AG04449 (cell line): Measurements from ENCODE around the gene CFAP119.

Experiments used
- CTCF ChIA-PET: fragments of 350-600 bp; formaldehyde crosslinking; extraction: SDS; loops from one replicate; lab custom pipeline; 2021; ENCODE audit warnings: antibody characterized with exemption; lab: Yijun Ruan, JAX
- POLR2A ChIA-PET: fragments of 400-600, 350-600 bp; formaldehyde crosslinking; extraction: SDS; loops from one replicate; lab custom pipeline; 2020; ENCODE audit warnings: antibody characterized with exemption, inconsistent platforms; lab: Yijun Ruan, JAX
- DNase-seq: peaks from one replicate; pipeline ENCODE4 v3.0.0-alpha.2; 2010; ENCODE audit warnings: low read depth, low spot score
- H3K4me3 ChIP-seq: 2 replicates; pipeline ENCODE4 v1.5.1; 2011; ENCODE audit warnings: low read depth, mild to moderate bottlenecking, control low read depth, low read length
- CTCF ChIP-seq: IDR thresholded peaks from one replicate; pipeline ENCODE4 v1.5.1; 2011; ENCODE audit warnings: mild to moderate bottlenecking, moderate library complexity, low read length, control low read depth, inconsistent platforms; ENCODE audit not compliant: insufficient read depth; ENCODE audit errors: missing control alignments

CFAP119 gene

GRCh38 chr16:30747799-30748633 lies 13.8 kb downstream of the CFAP119 start, which contains the start of gene PHKG2:
Gene PHKG2 (plus strand): TSS chr16:30748425. CDS start chr16:30748821, 396 bp downstream.
- TF ChIP-seq CTCF = no peak
- peak within 1 kb of the TSS; percentile 91 for H3K4me3 ChIP-seq
- CTCF ChIA-PET = interaction anchor here (0.9 to 1.4 kb wide), 3 partner anchors 19 to 67 kb away, joined by 3 read pairs; no protein-coding TSS in a partner anchor
- peak; percentile 89 for DNase-seq
- POLR2A ChIA-PET = interaction anchor here (0.6 to 1.8 kb wide), 10 partner anchors 9 to 50 kb away, joined by 3 to 10 read pairs (median 3); partner anchors contain the start of gene ZNF629

- TF ChIP-seq CTCF = no peak
- DNase-seq = no peak
- CTCF ChIA-PET = interaction anchor here (0.6 to 1.4 kb wide), 2 partner anchors 14 to 20 kb away, joined by 3 read pairs; no protein-coding TSS in a partner anchor
- POLR2A ChIA-PET = interaction anchor here (0.7 to 1.8 kb wide), 8 partner anchors 10 to 50 kb away, joined by 3 to 10 read pairs (median 3); partner anchors contain the start of gene ZNF629
- H3K4me3 ChIP-seq = no peak overlapping the region
Measured at GRCh38 chr16:30747331-30747730, 14.5 kb downstream of the CFAP119 start.

GRCh38 chr16:30746638-30747175 lies 15.2 kb downstream of the CFAP119 start:
- DNase-seq = no peak

GRCh38 chr16:30745082-30745481 lies 16.8 kb downstream of the CFAP119 start:
- TF ChIP-seq CTCF = no peak
- no peak for DNase-seq
- ChIA-PET POLR2A (no interaction called here), CTCF (no interaction called here)
- H3K4me3 ChIP-seq = no peak overlapping the region

More at GRCh38 chr16:30746638-30747175, 15.2 kb downstream of the CFAP119 start:
- no peak for TF ChIP-seq CTCF
- no peak overlapping the region for H3K4me3 ChIP-seq
- POLR2A ChIA-PET = interaction anchor here (0.9 kb wide), 1 partner anchor 22 kb away, joined by 3 read pairs; no protein-coding TSS in a partner anchor
- CTCF ChIA-PET = interaction anchor here (0.6 to 1.4 kb wide), 2 partner anchors 15 to 21 kb away, joined by 3 read pairs; no protein-coding TSS in a partner anchor

- ChIA-PET CTCF (interaction anchor here (0.9 kb wide), 1 partner anchor 25 kb away, joined by 3 read pairs; no protein-coding TSS in a partner anchor), POLR2A (no interaction called here)
- no peak for DNase-seq
- TF ChIP-seq CTCF = no peak
- no peak overlapping the region for H3K4me3 ChIP-seq
Measured at GRCh38 chr16:30744183-30744582, 17.7 kb downstream of the CFAP119 start.

- CTCF ChIA-PET = interaction anchor here (0.9 kb wide), 1 partner anchor 26 kb away, joined by 3 read pairs; no protein-coding TSS in a partner anchor
- no peak overlapping the region for H3K4me3 ChIP-seq
- POLR2A ChIA-PET = no interaction called here
- no peak for TF ChIP-seq CTCF
- DNase-seq = no peak
Measured at GRCh38 chr16:30743716-30744115, 18.1 kb downstream of the CFAP119 start.
